A673 (cell line): ENCODE results near the gene ARHGAP24. TPM values are rescaled to one million over a fixed set of nuclear protein-coding genes. Genes with fewer than 3 reads are reported as not detected.

ENCODE experiments used
- BruUV-seq: library from RNA; stranded (reverse); fragments of 400-500 nt; replicated peaks from 2 replicates; lab custom pipeline; 2021; lab: Mats Ljungman, UMichigan
- CTCF ChIA-PET: fragments of 300-600 bp; sonication (Branson Sonifier 250); formaldehyde crosslinking; loops from one replicate; lab custom pipeline; 2022; ENCODE audit warnings: antibody characterized with exemption; lab: Charles Lee
- POLR2A ChIA-PET: fragments of 300-600 bp; sonication (Branson Sonifier 250); formaldehyde crosslinking; loops from one replicate; lab custom pipeline; 2022; ENCODE audit warnings: antibody characterized with exemption; ENCODE audit not compliant: low non-redundant PET; lab: Charles Lee
- DNase-seq: peaks from one replicate; pipeline ENCODE4 v3.0.0-alpha.2; 2015; ENCODE audit warnings: low spot score
- H3K27ac ChIP-seq: fragments of 200-600 bp; sonication (generic); 2 replicates; pipeline ENCODE4 v1.5.1; 2016; ENCODE audit warnings: mixed run types, low read depth, mild to moderate bottlenecking, mixed read lengths, antibody characterized with exemption, low read length; ENCODE audit not compliant: poor library complexity, severe bottlenecking
- H3K27me3 ChIP-seq: fragments of 200-600 bp; sonication (generic); replicated peaks from 2 replicates; pipeline ENCODE4 v1.6.1; 2017; ENCODE audit warnings: mixed run types, low read depth, mild to moderate bottlenecking, mixed read lengths, antibody characterized with exemption, low read length; ENCODE audit not compliant: insufficient read depth, poor library complexity
- H3K36me3 ChIP-seq: fragments of 200-600 bp; sonication (generic); 2 replicates; pipeline ENCODE4 v1.6.1; 2016; ENCODE audit warnings: mixed run types, mild to moderate bottlenecking, mixed read lengths, antibody characterized with exemption, low read length; ENCODE audit not compliant: insufficient read depth, poor library complexity, severe bottlenecking
- H3K4me1 ChIP-seq: fragments of 200-600 bp; sonication (generic); 2 replicates; pipeline ENCODE4 v1.6.1; 2017; ENCODE audit warnings: mixed run types, mild to moderate bottlenecking, mixed read lengths, antibody characterized with exemption, low read length; ENCODE audit not compliant: insufficient read depth, poor library complexity, severe bottlenecking
- H3K4me3 ChIP-seq: fragments of 200-600 bp; sonication (generic); 2 replicates; pipeline ENCODE4 v1.5.1; 2016; ENCODE audit warnings: low read depth, mixed run types, mild to moderate bottlenecking, mixed read lengths, low read length; ENCODE audit not compliant: poor library complexity, severe bottlenecking
- H3K9me3 ChIP-seq: fragments of 200-600 bp; sonication (generic); 2 replicates; pipeline ENCODE4 v1.6.1; 2016; ENCODE audit warnings: mixed run types, low read depth, mild to moderate bottlenecking, mixed read lengths, antibody characterized with exemption, low read length; ENCODE audit not compliant: poor library complexity, severe bottlenecking
- EZH2 ChIP-seq: fragments of 200-600 bp; sonication (generic); IDR thresholded peaks from 2 replicates; pipeline ENCODE4 v1.6.1; 2017; ENCODE audit warnings: borderline replicate concordance, low read depth, mild to moderate bottlenecking, mixed read lengths, antibody characterized with exemption, low read length; ENCODE audit not compliant: poor library complexity, severe bottlenecking
- intact Hi-C: fragments of 100-400 bp; cut with micrococcal nuclease; formaldehyde crosslinking; loops from one replicate; pipeline ENCODE4 v1.10.0; 2022; ENCODE audit not compliant: unreplicated experiment
- total RNA-seq: library from RNA; stranded (reverse); gene quantifications from 2 replicates; pipeline ENCODE4 v1.2.3, GENCODE V29; 2021
- TF ChIP-seq, protein P1 (sequence below): fragments of 300-800, 200-600 bp; sonication (generic); conservative IDR thresholded peaks from 2 replicates; pipeline ENCODE4 v1.5.1; 2017; ENCODE audit warnings: low read depth, mild to moderate bottlenecking, antibody characterized with exemption, low read length, moderate library complexity, mixed read lengths

The ARHGAP24 gene
- total RNA-seq, 1 experiment from 2014 or later = 5.8 TPM

GRCh38 chr4:85953651-85954018 is 478.7 kb downstream of the ARHGAP24 start:
- Histone ChIP-seq H3K4me3 (no peak overlapping the region), H3K27ac (no peak overlapping the region), H3K36me3 (no peaks in the 10 kb centered on the region), H3K9me3 (no peaks in the 10 kb centered on the region), H3K4me1 (no peaks in the 10 kb centered on the region), H3K27me3 (no peaks in the 10 kb centered on the region)
- CTCF ChIA-PET = no interaction called here
- TF ChIP-seq EZH2 = no peak
- BruUV-seq = no TSS peak
- POLR2A ChIA-PET = interaction anchor here (0.6 to 0.7 kb wide), 2 partner anchors 9 to 13 kb away, joined by 3 read pairs; no protein-coding TSS in a partner anchor
- no peak for DNase-seq
- intact Hi-C loops = no loop called here

DNA sequence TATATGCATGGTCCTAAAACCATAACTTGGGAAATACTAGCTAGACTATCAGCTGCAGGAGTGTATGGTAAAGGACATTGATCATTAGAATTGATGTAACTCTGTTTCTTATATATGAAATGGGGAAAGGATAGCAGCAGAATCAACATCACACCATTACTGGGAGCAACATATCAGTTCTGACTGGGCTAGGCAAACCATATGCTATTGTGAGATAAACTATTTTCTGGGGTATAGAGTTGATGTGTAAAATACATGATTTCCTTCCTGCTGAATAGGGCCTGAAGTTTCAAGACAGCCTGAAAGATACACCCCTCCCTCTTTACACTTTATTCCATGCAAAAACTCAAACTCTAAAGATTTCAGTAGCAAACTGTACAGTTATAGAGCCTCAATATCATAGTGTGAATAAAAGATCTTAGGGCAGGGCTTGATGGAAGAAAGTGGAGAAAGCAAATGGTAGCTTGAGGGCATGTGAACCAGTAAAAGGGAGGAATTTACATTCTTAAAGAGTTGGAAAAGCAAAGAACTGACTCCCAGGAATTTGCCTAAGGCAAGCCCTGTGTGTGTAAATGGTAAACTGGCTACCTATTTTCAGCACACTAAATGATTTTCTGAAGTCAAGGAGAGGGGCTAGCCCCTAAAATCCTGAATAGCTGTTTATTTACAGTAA is 480.8 kb downstream of the ARHGAP24 start:
- intact Hi-C loops = no loop called here
- no peak overlapping the region for H3K27ac ChIP-seq
- no TSS peak for BruUV-seq
- no peaks in the 10 kb centered on the region for H3K9me3 ChIP-seq
- H3K27me3 ChIP-seq = no peaks in the 10 kb centered on the region
- ChIA-PET CTCF (no interaction called here), POLR2A (no interaction called here)
- H3K4me3 ChIP-seq = no peak overlapping the region
- no peak for DNase-seq
- H3K36me3 ChIP-seq = no peaks in the 10 kb centered on the region
- no peaks in the 10 kb centered on the region for H3K4me1 ChIP-seq
- no peak for TF ChIP-seq EZH2
- TF ChIP-seq, protein P1, sequence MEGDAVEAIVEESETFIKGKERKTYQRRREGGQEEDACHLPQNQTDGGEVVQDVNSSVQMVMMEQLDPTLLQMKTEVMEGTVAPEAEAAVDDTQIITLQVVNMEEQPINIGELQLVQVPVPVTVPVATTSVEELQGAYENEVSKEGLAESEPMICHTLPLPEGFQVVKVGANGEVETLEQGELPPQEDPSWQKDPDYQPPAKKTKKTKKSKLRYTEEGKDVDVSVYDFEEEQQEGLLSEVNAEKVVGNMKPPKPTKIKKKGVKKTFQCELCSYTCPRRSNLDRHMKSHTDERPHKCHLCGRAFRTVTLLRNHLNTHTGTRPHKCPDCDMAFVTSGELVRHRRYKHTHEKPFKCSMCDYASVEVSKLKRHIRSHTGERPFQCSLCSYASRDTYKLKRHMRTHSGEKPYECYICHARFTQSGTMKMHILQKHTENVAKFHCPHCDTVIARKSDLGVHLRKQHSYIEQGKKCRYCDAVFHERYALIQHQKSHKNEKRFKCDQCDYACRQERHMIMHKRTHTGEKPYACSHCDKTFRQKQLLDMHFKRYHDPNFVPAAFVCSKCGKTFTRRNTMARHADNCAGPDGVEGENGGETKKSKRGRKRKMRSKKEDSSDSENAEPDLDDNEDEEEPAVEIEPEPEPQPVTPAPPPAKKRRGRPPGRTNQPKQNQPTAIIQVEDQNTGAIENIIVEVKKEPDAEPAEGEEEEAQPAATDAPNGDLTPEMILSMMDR = no peak

DNA sequence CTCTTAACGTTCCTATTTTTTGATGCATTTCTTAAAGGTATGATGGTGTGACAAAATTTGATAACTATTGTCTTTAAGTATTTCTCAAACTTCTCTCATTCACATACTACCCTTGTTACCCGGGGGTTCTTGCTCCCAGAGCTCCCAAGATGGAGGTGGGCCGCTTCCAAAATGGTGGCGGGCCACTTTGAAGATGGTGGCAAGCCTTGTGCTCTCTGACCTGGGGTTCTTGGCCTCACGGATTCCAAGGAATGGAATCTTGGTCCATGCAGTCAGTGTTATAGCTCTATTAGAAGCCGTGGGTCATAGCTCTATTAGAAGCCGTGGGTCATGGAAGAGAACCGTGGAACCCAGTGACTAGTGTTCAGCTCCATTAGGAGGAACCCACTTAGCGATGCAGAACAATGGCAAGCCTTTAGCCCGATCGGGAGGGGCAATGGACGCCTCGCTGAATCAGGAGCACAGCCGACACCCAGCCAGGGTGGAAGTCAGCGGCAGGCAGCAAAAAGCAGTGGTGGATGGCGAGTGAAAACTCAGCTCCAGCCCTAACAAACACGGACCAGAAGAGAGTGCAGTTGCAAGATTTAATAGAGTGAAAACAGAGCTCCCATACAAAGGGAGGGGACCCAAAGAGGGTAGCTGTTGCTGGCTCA is 481.5 kb downstream of the ARHGAP24 start:
- POLR2A ChIA-PET = no interaction called here
- H3K4me3 ChIP-seq = no peak overlapping the region
- no peaks in the 10 kb centered on the region for H3K36me3 ChIP-seq
- TF ChIP-seq, protein P1 = no peak
- no peak for TF ChIP-seq EZH2
- CTCF ChIA-PET = no interaction called here
- DNase-seq = no peak
- intact Hi-C loops = no loop called here
- H3K4me1 ChIP-seq = no peaks in the 10 kb centered on the region
- no peaks in the 10 kb centered on the region for H3K9me3 ChIP-seq
- no TSS peak for BruUV-seq
- no peak overlapping the region for H3K27ac ChIP-seq
- H3K27me3 ChIP-seq = no peaks in the 10 kb centered on the region
